ENCODE data around the gene CTPS1. TPM values are rescaled to one million over a fixed set of nuclear protein-coding genes. Genes with fewer than 3 reads are reported as not detected.

CTPS1 gene
- total RNA-seq, 1 experiment from 2014 or later = 166 TPM

- POLR2A ChIA-PET = no interaction called here
- intact Hi-C loops (cut with micrococcal nuclease; ENCODE audit: unreplicated experiment) = no loop called here
- DNase-seq (ENCODE audit: low read depth, low spot score) = no peak
- Histone ChIP-seq H3K4me1 (ENCODE audit: control insufficient read depth, insufficient read depth, low read length) (peaks cover 31% of the 10 kb centered on the region), H3K9me3 (ENCODE audit: control insufficient read depth, insufficient read depth, low read depth, low read length) (no peaks in the 10 kb centered on the region), H3K36me3 (ENCODE audit: control insufficient read depth, insufficient read depth, low read length) (no peaks in the 10 kb centered on the region), H3K27ac (ENCODE audit: low read length) (peak overlapping the region; percentile 9; the same call in 1 of the 2 replicates), H3K4me3 (ENCODE audit: low read depth in 2 of 2, low read length in 2 of 2) (no peak overlapping the region), H3K27me3 (ENCODE audit: control insufficient read depth, insufficient read depth, low read length) (no peaks in the 10 kb centered on the region)
- no peak for ATAC-seq
- CTCF ChIA-PET = no interaction called here
- no TSS peak for BruUV-seq (replicated peaks)
- in situ Hi-C loops (cut with HindIII; ENCODE audit: low pct_unique_long_range_greater_than_20kb, low sequenced_read_pairs) = no loop called here
- no peak for TF ChIP-seq TCF7L2 (IDR thresholded peaks at IDR 0.05; ENCODE audit: low read depth, low read length)
- TF ChIP-seq POLR2AphosphoS5 (IDR thresholded peaks at IDR 0.05; ENCODE audit: low read depth, low read length) = no peak
- TF ChIP-seq SIN3A (IDR thresholded peaks at IDR 0.05; ENCODE audit: borderline replicate concordance, insufficient read depth, low read depth, low read length) = no peak
- no peak for TF ChIP-seq REST (IDR thresholded peaks at IDR 0.05; ENCODE audit: insufficient read depth in 1 of 2, low read depth in 2 of 2, low read length in 1 of 2)
- no peak for TF ChIP-seq CTCF (IDR thresholded peaks at IDR 0.05)
Measured at GRCh38 chr1:40973912-40974311, 5.6 kb upstream of the CTPS1 start.

GRCh38 chr1:40974945-40975344 is 4.6 kb upstream of the CTPS1 start:
- TF ChIP-seq CTCF (IDR thresholded peaks at IDR 0.05) (no peak), REST (IDR thresholded peaks at IDR 0.05; ENCODE audit: insufficient read depth in 1 of 2, low read depth in 2 of 2, low read length in 1 of 2) (no peak), POLR2AphosphoS5 (IDR thresholded peaks at IDR 0.05; ENCODE audit: low read depth, low read length) (no peak), TCF7L2 (IDR thresholded peaks at IDR 0.05; ENCODE audit: low read depth, low read length) (no peak), SIN3A (IDR thresholded peaks at IDR 0.05; ENCODE audit: borderline replicate concordance, insufficient read depth, low read depth, low read length) (no peak)
- H3K27me3 ChIP-seq (ENCODE audit: control insufficient read depth, insufficient read depth, low read length) = no peaks in the 10 kb centered on the region
- peaks cover 26% of the 10 kb centered on the region for H3K4me1 ChIP-seq (ENCODE audit: control insufficient read depth, insufficient read depth, low read length)
- POLR2A ChIA-PET = no interaction called here
- H3K9me3 ChIP-seq (ENCODE audit: control insufficient read depth, insufficient read depth, low read depth, low read length) = no peaks in the 10 kb centered on the region
- no peak for ATAC-seq
- in situ Hi-C loops (cut with HindIII; ENCODE audit: low pct_unique_long_range_greater_than_20kb, low sequenced_read_pairs) (no loop called here), intact Hi-C loops (cut with micrococcal nuclease; ENCODE audit: unreplicated experiment) (no loop called here)
- H3K4me3 ChIP-seq (ENCODE audit: low read depth in 2 of 2, low read length in 2 of 2) = no peak overlapping the region
- CTCF ChIA-PET = interaction anchor here (0.5 kb wide), 1 partner anchor 26 kb away, joined by 8 read pairs; no protein-coding TSS in a partner anchor
- H3K36me3 ChIP-seq (ENCODE audit: control insufficient read depth, insufficient read depth, low read length) = no peaks in the 10 kb centered on the region; the same call in 1 of the 2 replicates
- no peak for DNase-seq (ENCODE audit: low read depth, low spot score)
- peak overlapping the region; percentile 9 for H3K27ac ChIP-seq (ENCODE audit: low read length)
- no TSS peak for BruUV-seq (replicated peaks)

Measured in Panc1 (cell line).